ENCODE results near the gene CAPN7.
"Not testable (repeated sequence)": the region's sequence is repeated elsewhere in the genome, so short reads cannot be mapped to it uniquely, and the experiment has no call there.

Gene CAPN7

DNA sequence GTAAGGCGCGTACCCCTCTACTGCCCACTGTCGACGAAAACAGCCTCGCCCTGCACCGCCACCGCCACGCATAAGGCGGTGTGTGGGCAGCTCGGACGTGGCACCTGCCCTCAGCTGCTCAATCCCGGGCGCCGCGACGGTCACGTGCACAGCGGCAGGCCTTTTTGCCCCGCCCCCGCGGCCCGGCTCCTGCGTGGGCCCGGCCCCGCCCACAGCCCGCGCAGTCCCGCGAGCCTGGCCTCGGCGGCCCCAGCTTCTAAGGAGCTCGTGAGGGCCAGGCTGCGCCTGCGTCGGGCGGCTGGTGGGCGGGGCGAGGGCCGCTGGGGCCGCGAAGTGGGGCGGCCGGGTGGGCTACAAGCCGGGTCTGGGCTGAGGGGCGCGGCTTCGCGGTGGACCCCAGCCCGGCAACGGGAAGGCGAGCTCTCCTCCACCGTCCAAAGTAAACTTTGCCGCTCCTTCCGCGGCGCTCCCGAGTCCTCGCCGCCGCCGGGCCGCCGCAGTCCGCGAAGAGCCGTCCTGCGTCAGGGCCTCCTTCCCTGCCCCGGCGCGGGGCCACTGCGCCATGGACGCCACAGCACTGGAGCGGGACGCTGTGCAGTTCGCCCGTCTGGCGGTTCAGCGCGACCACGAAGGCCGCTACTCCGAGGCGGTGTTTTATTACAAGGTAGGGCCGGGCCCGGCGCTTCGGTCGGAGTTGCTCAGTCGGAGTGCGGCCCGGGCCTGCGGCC is at the start of gene CAPN7:
Gene CAPN7, plus strand, starts transcription at position 313 of the 728 bp plus-strand sequence. Its CDS starts 250 bp downstream, at position 563.
- DNase-seq (ENCODE audit: low read depth in 2 of 2): peak; percentile 94 to 95

GRCh38 chr3:15157441-15157840 is 48.6 kb upstream of the CAPN7 start:
- no peak for DNase-seq (ENCODE audit: low read depth in 2 of 2)

- DNase-seq (ENCODE audit: low read depth in 2 of 2): no peak
These were observed 46.4 kb upstream of the CAPN7 start for GRCh38 chr3:15159501-15160136.

DNA sequence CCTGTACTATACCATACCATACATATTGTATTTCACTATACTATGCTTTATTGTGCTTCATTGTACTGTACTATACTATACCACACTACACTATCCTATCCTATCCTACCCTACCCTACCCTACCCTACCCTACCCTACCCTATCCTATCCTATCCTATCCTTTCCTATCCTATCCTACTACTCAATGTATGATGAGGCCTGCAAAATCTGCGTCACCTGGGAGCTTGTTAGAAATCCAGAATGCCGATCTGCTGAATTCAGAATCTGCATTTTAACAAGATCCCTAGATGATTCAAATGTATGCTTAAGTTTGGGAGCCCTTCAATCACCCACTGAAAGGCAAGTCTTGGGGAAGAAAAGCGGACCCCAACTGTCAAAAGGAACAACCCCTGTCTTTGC is 45.4 kb upstream of the CAPN7 start:
- DNase-seq (ENCODE audit: low read depth in 2 of 2): no peak

- DNase-seq (ENCODE audit: low read depth in 2 of 2): no peak
These were observed 44.9 kb upstream of the CAPN7 start for GRCh38 chr3:15161133-15161532.

- DNase-seq (ENCODE audit: low read depth in 2 of 2): not testable (repeated sequence)
These were observed 42.4 kb upstream of the CAPN7 start for GRCh38 chr3:15163656-15164055.

DNA sequence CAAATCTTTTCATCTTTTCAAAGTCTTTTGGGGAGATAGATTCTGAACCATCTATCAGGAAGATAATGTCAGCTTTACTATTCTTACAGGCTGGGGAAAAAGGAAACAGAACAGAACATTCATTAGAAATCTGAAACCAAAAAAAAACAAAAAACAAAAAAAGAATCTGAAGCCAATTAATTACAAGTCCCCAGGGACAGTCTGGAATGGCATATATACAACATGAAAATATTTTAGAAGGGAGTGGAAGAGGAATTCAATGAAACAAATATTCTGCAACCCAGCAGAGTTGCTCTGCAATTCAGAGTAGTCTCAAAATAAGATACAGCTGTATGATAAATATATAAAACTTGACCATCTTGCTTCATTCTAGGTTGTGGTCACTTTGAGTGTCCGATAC is 41.7 kb upstream of the CAPN7 start:
- no peak for DNase-seq (ENCODE audit: low read depth in 2 of 2)

DNA sequence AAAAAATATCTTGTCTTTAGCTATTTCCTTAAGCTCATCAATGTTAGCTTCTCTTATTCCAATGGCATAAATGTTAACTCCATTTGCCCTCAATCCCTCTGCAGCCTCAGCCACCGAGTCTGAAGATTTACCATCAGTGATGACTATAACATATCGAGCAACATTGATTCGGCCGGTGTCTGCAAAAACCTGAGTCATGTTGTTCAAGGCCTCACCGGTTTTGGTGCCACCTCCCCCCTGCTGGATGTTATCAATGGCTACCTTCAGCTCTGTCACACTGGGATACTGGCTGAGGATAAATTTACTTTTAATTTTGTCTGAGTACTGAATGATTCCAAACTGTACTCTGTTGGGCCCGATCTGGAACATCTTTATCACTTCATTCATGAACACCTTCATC is 41.0 kb upstream of the CAPN7 start:
- DNase-seq (ENCODE audit: low read depth in 2 of 2): no peak

GRCh38 chr3:15166391-15166790 is 39.7 kb upstream of the CAPN7 start:
- DNase-seq (ENCODE audit: low read depth in 2 of 2): not testable (repeated sequence)

DNA sequence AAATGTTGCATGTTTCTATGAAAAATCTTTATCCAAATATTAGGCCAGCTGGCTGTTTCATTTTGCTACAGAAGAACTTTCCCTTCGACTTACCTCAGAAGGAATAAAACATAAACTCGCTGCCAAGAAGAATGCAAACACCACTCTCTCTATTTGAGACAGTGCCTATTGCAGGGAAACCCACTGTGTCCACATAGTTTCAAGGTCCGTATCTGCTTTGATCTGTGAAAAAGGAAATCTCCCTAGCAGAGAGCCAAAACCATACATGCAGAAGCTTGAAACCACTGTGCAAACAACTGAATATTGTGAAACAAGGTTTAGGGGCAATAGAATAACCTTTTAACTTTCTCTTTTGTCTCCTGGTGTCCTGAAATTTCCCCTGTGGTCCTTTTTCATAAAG is 35.0 kb upstream of the CAPN7 start:
- DNase-seq (ENCODE audit: low read depth in 2 of 2): no peak

DNA sequence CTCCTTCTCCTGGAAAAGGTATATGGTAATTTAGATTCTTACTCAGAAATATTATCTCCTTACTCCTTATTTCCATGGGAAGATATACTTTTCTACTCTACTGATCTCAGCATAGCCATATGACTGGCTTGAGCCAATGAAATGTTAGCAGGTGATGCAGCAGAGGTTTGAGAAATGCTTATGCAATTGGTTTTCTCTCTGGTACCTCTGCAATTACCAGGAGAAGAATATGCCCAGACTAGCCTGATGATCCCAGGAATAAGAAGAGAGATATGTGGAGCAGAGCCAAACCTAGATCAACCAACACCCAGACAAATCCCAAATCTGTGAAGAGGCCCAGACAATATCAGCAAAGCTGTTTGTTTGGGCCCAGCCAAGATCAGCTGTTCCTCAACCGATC is 33.2 kb upstream of the CAPN7 start:
- no peak for DNase-seq (ENCODE audit: low read depth in 2 of 2)

DNA sequence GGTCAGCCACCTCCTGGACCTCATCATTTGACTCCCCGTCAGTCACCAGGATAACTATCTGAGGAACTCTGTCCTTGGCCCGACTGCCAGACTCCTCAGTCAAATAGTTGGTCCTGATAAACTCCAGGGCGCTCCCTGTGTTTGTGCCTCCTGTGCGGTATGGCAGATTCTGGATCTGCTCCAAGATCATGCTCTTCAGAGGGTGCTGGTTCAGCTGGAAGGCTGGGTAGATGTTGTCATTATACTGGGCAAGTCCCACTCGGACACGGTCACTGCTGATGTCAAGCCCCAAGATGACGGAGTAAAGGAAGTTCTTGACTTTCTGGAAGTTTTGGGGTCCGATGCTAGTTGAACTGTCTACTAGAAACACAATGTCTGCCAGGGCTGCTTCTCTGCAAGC is 31.1 kb upstream of the CAPN7 start:
- no peak for DNase-seq (ENCODE audit: low read depth in 2 of 2)

GRCh38 chr3:15175605-15176004 is 30.4 kb upstream of the CAPN7 start:
- no peak for DNase-seq (ENCODE audit: low read depth in 2 of 2)

DNA sequence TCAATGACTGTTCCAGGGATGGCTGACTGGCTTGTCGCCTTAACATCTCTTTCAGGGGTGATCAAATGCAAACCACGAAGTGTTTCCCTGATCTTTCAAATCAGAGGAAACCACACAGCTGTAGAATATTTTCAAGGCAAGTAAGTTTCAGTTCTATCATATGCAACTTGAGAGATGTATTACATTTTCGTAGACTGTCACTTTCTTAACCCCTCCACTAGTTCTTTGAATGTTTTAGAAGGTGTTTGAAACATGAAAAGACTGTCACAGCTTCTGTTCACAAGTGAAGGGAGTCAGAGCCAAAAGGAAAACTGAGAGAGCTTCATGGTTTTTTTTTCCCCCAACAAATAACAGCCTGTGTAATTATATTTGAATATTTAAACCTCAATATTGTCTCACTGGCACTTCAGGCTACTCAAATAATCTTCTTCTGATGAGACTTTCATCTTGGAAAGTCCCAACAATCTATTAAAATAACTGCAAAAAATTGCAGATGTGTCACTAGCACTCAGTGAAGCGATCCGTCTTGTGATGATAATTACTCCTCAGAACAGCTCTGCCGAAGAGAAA is 25.9 kb upstream of the CAPN7 start:
- DNase-seq (ENCODE audit: low read depth in 2 of 2): no peak

GRCh38 chr3:15181511-15181910 is 24.5 kb upstream of the CAPN7 start:
- DNase-seq (ENCODE audit: low read depth in 2 of 2): no peak

DNA sequence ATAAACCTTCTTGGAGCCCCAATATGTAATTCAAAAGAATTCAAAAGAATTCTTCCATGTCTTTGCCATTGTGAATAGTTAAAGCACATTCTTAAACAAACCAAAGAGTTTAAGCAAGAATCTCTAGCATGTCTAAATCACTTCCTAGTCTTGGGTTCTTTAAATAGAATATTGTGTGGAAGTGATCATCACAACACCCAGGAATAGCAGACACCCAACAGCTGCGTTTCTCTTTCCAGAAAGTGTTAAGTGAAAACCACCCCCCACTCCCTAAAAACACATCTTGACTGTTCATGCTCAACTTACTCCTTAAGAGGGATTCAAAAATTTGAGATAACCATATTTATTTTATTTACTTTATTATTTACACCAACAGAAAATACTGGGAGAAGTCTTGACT is 24.1 kb upstream of the CAPN7 start:
- no peak for DNase-seq (ENCODE audit: low read depth in 2 of 2)

DNA sequence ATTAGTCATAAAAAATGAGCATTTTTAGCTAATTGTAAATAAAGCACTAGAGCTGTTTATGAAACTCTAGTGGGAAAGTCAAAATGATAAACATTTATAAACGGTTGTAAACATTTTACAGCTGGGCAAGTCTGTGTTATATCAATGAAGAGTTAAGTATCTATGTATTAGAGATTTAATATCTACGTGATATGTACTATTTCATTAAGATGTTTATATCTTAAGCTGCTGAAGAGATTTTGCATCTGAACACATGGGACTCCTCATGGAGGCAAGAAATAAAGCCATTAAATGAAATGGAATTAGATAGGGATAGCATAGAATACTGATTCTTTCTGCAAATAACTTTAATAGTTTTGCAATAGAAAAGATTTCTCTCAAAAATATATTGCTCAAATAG is 23.0 kb upstream of the CAPN7 start:
- DNase-seq (ENCODE audit: low read depth in 2 of 2): no peak

DNA sequence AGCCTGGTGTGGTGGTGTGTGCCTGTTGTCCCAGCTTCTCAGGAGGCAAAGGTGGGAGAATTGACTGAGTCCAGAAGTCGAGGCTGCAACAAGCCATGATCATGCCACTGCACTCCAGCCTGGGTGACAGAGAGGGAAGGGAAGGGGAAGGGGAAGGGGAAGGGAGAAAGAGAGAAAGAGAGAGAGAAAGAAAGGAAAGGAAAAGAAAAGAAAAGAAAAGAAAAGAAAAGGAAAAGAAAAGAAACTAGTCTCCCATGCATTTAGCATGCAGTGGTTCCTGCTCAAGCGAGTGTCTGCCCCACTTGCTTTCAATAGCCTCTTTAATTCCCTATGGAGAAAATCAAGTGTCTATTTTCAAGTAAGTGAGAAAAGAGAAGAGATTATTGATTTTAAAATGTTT is 20.6 kb upstream of the CAPN7 start:
- no peak for DNase-seq (ENCODE audit: low read depth in 2 of 2)

DNA sequence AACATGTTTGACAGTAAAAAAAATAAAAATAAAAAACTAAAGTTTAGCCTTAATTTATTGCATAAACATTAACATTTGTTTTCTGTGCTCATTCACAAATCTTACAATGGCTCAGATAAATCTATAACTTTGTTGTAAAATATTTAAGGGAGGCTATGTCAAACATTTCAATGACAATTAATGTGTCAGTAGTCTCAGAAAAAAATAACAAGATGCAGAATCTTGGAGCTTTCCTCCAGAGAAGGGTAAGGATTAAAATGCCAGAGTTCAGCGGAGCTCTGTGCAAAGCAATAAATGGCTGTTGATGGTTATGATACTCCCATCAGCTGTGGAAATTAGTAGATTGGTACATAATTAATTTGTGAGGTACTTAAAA is 20.0 kb upstream of the CAPN7 start:
- no peak for DNase-seq (ENCODE audit: low read depth in 2 of 2)

DNA sequence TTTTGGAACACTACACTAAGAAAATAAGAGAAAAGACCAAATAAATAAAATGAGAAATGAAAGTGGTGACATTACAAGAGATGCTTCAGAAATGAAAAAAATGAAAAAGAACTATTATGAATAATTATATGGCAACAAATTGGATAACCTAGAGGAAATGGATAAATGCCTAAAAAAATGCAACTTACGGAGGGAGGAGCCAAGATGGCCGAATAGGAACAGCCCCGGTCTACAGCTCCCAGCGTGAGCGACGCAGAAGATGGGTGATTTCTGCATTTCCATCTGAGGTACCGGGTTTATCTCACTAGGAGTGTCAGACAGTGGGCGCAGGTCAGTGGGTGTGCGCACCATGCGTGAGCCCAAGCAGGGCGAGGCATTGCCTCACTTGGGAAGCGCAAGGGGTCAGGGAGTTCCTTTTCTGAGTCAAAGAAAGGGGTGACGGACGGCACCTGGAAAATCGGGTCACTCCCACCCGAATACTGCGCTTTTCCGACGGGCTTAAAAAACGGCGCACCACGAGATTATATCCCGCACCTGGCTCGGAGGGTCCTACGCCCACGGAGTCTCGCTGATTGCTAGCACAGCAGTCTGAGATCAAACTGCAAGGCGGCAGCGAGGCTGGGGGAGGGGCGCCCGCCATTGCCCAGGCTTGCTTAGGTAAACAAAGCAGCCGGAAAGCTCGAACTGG is 19.4 kb upstream of the CAPN7 start:
- not testable (repeated sequence) for DNase-seq (ENCODE audit: low read depth in 2 of 2)

- DNase-seq (ENCODE audit: low read depth in 2 of 2): no peak
These were observed 8.6 kb upstream of the CAPN7 start for GRCh38 chr3:15197340-15198029.

- DNase-seq (ENCODE audit: low read depth in 2 of 2): no peak
These were observed 7.4 kb upstream of the CAPN7 start for GRCh38 chr3:15198686-15199085.

All from stimulated activated CD8-positive, alpha-beta memory T cell treated with anti-CD3 and anti-CD28 coated beads, Interleukin-15, amount 100 ng/mL, for 48 hours (primary cell).